Measurements from ENCODE around the gene PACRG. TPM values are rescaled to one million over a fixed set of nuclear protein-coding genes. Genes with fewer than 3 reads are reported as not detected.

The PACRG gene
- total and polyA plus RNA-seq, 2 of the 8 experiments (the other 6 are each of a cell fraction or from before 2014, with no cell fraction given) = 0.44 to 0.54 TPM

DNA sequence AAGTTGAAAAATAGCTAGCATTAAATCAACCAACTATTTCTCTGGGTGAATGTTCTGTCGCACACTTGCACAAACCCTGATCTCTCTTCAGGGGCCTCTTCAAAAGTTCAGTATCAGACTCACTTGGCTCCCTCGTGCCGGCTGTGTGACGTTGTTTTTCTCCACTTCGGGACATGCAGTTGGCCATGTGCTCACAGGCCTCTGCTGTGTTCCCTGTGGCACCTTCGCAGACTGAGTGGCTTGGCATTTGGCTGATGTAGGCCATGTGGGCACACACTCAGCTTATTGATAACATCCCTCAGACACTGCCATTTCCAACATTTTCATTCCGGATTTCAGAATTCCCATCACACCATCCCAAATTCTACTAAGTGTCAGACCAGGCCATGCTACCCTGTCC is 49.3 kb downstream of the PACRG start (continued):
- TF ChIP-seq, protein P1, sequence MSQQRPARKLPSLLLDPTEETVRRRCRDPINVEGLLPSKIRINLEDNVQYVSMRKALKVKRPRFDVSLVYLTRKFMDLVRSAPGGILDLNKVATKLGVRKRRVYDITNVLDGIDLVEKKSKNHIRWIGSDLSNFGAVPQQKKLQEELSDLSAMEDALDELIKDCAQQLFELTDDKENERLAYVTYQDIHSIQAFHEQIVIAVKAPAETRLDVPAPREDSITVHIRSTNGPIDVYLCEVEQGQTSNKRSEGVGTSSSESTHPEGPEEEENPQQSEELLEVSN (IDR thresholded peaks at IDR 0.05) = no peak
- no peak for TF ChIP-seq TEAD4 (IDR thresholded peaks at IDR 0.05; ENCODE audit: low read depth, low read length)
- TF ChIP-seq RNF2 (IDR thresholded peaks at IDR 0.05; ENCODE audit: borderline replicate concordance, low read depth, low read length, missing control alignments, poor library complexity, severe bottlenecking) = no peak
